Breast epithelium (tissue), 3 donors: ENCODE results near the gene SYNCRIP.

Source experiments
- CTCF ChIP-seq, 3 donors: fragments of 450-650 bp; IDR thresholded peaks; one replicate each; pipeline ENCODE4 v1.5.1; 2016 to 2017; ENCODE audit warnings: antibody characterized with exemption in 3 of 3, mild to moderate bottlenecking in 3 of 3, moderate library complexity in 3 of 3
- POLR2A ChIP-seq: fragments of 450-650 bp; IDR thresholded peaks from one replicate; pipeline ENCODE4 v1.6.1; 2016; ENCODE audit warnings: antibody characterized with exemption, mild to moderate bottlenecking, moderate library complexity

DNA sequence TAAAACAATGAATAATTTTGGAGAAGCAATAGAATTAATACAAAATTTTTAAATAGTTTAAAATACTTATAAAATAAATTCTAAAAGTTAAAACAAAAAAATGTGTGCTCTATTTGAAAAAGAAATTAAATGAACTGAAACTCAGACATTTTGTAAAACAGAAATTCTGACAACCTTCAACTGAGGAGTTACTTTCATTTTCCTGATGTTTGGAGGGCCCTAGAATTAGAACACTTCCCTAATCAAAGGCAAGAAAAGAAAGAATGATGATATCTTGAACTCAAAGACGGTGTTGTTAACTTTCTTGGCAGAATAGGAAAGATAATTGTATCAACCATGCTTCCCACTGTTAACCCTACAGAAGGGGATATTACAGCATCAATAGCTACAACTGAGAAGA lies 77.0 kb downstream of the SYNCRIP start:
- TF ChIP-seq CTCF (IDR thresholded peaks at IDR 0.05) (no peak), POLR2A (no peak)
